Transverse colon (tissue), 4 donors: Measurements from ENCODE around the gene ACAP3.

Experiments used
- POLR2A ChIP-seq: fragments of 450-650 bp; IDR thresholded peaks from one replicate; pipeline ENCODE4 v1.6.1; 2016; ENCODE audit warnings: antibody characterized with exemption, mild to moderate bottlenecking, moderate library complexity
- POLR2AphosphoS5 ChIP-seq, 3 donors: sonication (generic); formaldehyde crosslinking; IDR thresholded peaks; one replicate each; pipeline ENCODE4 v1.6.1; 2016; ENCODE audit warnings: antibody characterized with exemption in 3 of 3
- TF ChIP-seq, protein P1 (sequence below), 5 experiments: fragments of 200-600 bp in 3 of 5; fragments of 450-650 bp in 2 of 5; sonication (generic) in 3 of 5; IDR thresholded peaks; 1 replicate in 2 of 5; 2 replicates in 3 of 5; pipeline ENCODE4 v1.5.1; 2016 to 2017; ENCODE audit warnings: antibody characterized with exemption in 5 of 5, inconsistent platforms in 3 of 5, mild to moderate bottlenecking in 2 of 5, moderate library complexity in 1 of 5

DNA sequence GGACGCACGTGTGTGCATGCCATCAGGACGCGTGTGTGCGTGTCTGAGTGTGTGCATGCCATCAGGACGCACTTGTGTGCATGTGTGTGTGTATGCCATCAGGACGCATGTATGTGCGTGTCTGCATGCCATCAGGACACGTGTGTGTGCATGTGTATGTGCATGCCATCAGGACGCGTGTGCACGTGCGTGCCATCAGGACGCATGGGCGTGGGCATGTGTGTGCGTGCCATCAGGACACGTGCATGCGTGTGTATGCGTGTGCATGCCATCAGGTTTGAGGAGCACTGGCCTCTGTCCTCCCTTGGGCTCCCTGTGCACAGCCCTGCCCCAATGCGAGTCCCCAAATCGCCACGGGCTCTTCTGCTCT is 48.6 kb downstream of the ACAP3 start:
- TF ChIP-seq, protein P1, sequence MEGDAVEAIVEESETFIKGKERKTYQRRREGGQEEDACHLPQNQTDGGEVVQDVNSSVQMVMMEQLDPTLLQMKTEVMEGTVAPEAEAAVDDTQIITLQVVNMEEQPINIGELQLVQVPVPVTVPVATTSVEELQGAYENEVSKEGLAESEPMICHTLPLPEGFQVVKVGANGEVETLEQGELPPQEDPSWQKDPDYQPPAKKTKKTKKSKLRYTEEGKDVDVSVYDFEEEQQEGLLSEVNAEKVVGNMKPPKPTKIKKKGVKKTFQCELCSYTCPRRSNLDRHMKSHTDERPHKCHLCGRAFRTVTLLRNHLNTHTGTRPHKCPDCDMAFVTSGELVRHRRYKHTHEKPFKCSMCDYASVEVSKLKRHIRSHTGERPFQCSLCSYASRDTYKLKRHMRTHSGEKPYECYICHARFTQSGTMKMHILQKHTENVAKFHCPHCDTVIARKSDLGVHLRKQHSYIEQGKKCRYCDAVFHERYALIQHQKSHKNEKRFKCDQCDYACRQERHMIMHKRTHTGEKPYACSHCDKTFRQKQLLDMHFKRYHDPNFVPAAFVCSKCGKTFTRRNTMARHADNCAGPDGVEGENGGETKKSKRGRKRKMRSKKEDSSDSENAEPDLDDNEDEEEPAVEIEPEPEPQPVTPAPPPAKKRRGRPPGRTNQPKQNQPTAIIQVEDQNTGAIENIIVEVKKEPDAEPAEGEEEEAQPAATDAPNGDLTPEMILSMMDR (IDR thresholded peaks at IDR 0.05) = no peak
- TF ChIP-seq POLR2AphosphoS5 (IDR thresholded peaks at IDR 0.05) (no peak), POLR2A (no peak)
